Activated T-cell treated with anti-CD3 and anti-CD28 coated beads for 1 hour (primary cell): ENCODE results near the gene C2orf68.
"Not testable (repeated sequence)": the region's sequence is repeated elsewhere in the genome, so short reads cannot be mapped to it uniquely, and the experiment has no call there.

Source experiments
- DNase-seq: peaks from one replicate; pipeline ENCODE4 v3.0.0-alpha.2; 2020; ENCODE audit warnings: low read depth

The C2orf68 gene

DNA sequence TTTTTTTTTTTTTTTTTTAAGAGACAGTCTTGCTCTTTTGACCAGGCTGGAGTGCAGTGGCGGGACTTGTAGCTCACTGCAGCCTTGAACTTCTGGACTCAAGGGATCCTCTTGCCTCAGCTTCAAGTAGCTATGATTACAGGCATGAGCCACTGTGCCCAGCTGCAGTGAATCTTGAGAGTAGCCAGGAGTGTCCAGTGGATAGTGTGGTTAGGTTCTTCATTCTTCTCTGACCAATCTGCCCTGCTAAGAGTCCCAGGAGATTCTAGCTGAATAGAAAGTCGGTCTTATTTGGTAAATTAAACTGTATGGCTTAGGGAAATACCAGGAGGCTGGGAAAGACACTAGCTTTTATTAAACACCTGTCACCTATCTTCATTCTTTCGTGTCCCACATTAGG is 19.4 kb upstream of the C2orf68 start:
- no peak for DNase-seq

DNA sequence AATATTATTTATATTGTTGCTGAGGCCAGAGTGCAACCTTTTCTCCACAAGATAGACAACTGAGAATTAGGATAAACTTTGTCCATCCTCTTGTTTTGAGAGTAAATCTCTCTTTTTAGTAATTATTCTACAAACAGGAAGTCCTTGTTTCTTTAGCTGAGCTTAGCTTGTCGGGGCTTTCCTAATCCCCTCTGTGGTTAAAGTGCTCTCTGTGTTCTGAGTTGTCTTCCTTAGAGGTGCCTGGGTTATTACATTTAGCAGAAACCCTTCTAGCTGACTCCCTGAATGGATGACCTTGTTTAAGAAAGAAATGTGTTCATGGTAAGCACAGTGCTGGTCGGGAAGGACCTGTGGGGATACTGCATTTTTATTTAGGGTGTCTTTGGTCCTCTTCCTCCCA is 16.8 kb upstream of the C2orf68 start:
- no peak for DNase-seq

GRCh38 chr2:85623991-85624390 is 12.1 kb upstream of the C2orf68 start:
- no peak for DNase-seq

DNA sequence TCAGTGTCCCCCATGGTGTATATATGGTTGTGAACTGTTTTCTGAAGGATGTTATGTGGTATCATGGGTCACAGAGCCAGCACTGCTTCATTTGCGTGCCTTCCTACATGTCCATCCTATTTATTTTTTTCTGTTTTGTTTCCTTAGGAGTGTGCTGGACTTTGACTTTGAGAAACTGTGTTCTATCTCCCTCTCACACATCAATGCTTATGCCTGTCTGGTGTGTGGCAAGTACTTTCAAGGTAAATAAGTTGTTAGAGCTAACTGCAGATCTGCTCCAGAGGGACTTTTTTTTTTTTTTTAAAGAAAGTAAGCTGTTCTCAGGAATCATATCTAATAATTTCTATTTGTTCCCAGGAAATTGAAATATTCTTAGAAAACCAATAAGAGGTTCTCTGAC is 9.5 kb upstream of the C2orf68 start:
- DNase-seq = no peak

DNA sequence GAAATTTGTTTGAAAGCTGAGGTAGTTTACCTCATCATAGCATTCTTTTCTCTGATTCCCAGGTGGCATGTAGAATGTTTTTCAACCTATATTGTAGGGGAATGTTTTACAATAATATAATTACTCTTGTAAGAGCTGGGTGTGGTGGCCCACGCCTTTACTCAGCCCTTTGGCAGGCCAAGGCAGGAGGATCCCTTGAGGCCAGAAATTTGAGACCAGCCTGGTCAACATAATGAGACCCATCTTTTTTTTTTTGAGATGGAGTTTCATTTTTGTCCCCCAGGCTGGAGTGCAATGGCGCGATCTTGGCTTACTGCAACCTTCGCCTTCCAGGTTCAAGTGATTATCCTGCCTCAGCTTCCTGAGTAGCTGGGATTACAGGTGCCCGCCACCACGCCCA is 7.8 kb upstream of the C2orf68 start:
- DNase-seq = no peak

DNA sequence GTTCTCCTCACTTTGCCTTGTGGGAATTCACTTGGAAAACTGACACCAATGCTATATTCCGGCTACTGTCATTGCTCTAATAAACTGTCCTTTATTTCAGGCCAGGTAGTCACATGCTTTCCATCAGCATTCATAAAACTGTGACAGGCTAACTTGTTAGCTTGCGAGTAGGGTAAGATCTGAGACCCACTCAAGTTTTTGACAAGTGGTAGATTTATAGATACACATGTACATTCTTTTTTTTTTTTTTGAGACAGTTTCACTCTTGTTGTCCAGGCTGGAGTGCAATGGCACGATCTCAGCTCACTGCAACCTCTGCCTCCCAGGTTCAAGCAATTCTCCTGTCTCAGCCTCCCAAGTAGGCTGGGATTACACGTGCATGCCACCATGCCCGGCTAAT is 5.9 kb upstream of the C2orf68 start:
- DNase-seq = not testable (repeated sequence)

DNA sequence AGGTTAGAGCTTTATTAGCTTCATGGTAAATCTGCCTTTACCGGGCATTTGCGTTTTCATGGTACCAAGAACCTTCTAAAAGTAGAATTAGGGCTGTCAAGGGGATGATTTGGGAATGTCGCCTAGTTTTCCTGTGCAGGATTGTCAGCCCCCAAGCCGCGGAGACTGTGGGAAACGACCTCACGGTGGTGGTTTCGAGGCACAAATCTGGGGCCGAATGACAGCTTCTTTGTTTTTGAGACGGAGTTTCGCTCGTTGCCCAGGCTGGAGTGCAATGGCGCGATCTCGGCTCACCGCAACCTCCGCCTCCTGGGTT is 3.5 kb upstream of the C2orf68 start:
- no peak for DNase-seq

- DNase-seq = not testable (repeated sequence)
Observed at GRCh38 chr2:85614757-85615156, 2.9 kb upstream of the C2orf68 start.

GRCh38 chr2:85613717-85614515 is 2.0 kb upstream of the C2orf68 start:
- DNase-seq = no peak

GRCh38 chr2:85611217-85611704 is 605 bp downstream of the C2orf68 start:
- DNase-seq = no peak

GRCh38 chr2:85607268-85608215 is 4.3 kb downstream of the C2orf68 start:
- DNase-seq = no peak

DNA sequence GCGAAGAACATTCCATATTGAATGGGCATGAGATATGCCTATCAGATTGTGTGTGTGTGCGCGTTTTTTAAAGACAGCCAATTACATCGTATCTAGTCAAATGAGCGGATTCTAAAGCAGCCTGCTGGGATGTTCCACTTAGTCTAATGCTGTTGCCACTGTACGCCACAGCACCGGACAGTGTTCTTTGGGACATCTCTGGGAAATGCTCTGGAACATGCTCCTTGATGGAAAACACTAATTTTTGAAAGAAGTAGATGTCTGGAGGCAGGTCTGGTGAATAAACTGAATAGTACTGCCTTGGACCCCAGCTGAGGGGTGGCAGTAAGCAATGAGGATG is 5.8 kb downstream of the C2orf68 start:
- DNase-seq = no peak

- no peak for DNase-seq
Observed at GRCh38 chr2:85605406-85606115, 6.3 kb downstream of the C2orf68 start.

- DNase-seq = no peak
Observed at GRCh38 chr2:85604568-85605339, 7.1 kb downstream of the C2orf68 start.

GRCh38 chr2:85604133-85604444 is 7.8 kb downstream of the C2orf68 start:
- DNase-seq = not testable (repeated sequence)

- DNase-seq = peak; percentile 77
Observed at GRCh38 chr2:85602476-85603234, 9.2 kb downstream of the C2orf68 start, which contains the start of gene TMEM150A. Gene TMEM150A, minus strand, starts transcription at chr2:85602698. Its CDS starts 750 bp downstream, at chr2:85601948.

DNA sequence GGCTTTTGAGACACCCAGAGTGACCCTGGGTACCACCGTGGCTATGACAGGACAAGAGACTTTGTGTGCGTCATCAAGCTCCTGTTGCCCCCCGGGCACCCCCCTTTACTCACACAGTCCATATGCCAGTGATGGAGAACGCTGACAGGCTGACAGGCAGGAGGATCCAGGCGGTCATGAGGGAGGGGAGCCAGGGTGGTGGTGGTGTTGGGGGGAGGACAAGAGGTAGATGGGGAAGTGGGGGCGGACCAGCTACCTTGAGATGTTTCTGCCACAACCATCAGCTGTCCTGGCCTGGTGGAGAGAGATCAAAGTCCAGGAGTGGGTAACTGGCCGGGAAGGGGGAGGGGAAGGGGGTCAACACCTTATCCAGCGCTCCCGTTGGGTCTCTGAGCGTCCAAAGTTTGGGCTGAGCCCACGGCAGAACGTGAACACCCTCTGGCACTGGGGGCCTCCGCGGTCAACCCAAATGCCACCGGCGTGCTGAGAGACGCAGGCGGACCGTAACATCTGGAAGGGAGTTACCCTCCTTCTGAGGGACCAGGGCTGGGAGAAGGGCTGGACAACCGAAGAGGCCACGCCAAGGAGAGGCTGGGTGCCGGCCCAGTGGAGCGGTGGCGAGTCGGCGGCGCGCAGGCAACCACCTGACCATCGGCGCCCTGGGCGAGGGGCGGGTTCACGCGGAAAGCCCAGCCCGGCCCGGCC is 9.9 kb downstream of the C2orf68 start:
- DNase-seq = no peak

DNA sequence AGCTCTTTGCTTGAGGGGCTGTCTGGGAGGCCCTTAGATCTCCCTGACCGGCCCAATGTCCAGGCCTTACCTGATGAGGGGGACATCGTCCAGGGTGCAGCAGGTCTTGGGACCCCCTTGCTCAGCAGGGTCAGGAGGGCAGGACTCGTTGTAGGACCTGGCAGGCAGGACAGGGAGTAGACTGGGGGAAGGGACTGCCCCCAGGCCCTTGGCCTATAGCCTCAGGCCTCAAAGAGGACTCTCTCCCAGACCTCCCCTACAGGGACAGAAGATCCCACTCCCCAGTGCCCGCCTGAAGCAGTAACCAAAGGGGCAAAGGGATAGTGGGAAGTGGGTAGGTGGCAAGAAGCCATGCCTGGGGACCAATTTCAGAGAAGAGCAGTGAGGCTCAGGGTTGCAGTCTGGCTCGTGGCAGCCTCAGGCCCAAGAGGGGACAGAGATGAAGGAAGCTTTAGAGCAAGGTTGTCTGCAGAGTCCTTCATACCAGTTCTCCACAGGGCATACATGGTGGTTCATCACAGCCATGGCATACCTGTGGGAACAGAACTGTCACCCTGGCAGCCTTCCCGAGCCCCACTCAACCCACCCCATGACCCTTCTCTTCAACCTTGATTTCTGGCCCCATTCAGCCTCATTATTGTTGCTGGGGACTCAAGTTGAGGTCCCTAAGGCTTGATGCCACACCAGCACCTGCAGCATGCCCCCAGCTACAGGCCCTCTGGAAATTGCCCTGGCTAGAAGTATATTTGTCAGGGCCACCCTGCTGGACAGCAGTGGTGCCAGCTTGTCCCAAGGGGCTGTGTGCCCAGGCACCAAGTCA is 10.7 kb downstream of the C2orf68 start:
- DNase-seq = no peak

DNA sequence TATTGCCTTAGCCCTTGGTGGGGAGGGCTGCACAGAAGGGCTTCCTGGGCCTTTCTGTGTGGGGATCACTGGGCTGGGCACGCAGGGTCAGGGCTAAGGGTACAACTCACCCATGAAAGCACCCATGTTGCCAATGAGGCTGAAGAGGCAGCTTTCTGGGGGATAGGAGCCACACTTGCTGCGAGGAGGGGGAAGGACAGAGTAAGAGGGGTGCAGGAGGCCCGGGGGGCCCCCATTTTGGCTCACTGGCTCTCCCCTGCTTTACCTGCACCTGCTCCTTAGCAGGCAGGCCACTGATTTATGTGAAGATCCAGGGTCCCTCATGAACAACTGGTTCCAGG is 11.7 kb downstream of the C2orf68 start:
- DNase-seq = no peak
